HepG2 (cell line): ENCODE measurements around the gene SERPINE2. TPM values are rescaled to one million over a fixed set of nuclear protein-coding genes. Genes with fewer than 3 reads are reported as not detected.

Experiments
- ATF3 ChIP-seq: sonication (generic); formaldehyde crosslinking; IDR thresholded peaks from 2 replicates; pipeline ENCODE4 v1.4.0; 2020; ENCODE audit warnings: missing genetic modification reagents
- ATF5 ChIP-seq: sonication (generic); formaldehyde crosslinking; IDR thresholded peaks from 2 replicates; pipeline ENCODE4 v1.4.0; 2020; ENCODE audit warnings: mild to moderate bottlenecking, low read depth, missing genetic modification reagents
- GZF1 ChIP-seq: sonication (generic); formaldehyde crosslinking; IDR thresholded peaks from 2 replicates; pipeline ENCODE4 v1.5.1; 2020; ENCODE audit warnings: mild to moderate bottlenecking, missing genetic modification reagents
- HIVEP1 ChIP-seq: sonication (generic); formaldehyde crosslinking; IDR thresholded peaks from 2 replicates; pipeline ENCODE4 v1.4.0; 2020; ENCODE audit warnings: mild to moderate bottlenecking, missing genetic modification reagents
- HOXA5 ChIP-seq: sonication (generic); formaldehyde crosslinking; IDR thresholded peaks from 2 replicates; pipeline ENCODE4 v1.4.0; 2020; ENCODE audit warnings: missing genetic modification reagents
- NR2F1 ChIP-seq, 2 experiments: fragments of 450-650 bp in 1 of 2; formaldehyde crosslinking in 1 of 2; IDR thresholded peaks; 2 replicates each; pipeline versions ENCODE4 v1.5.0 to v1.6.1; 2016 to 2020; ENCODE audit warnings: mild to moderate bottlenecking in 1 of 2, missing compliant biosample characterization in 1 of 2, missing genetic modification reagents in 1 of 2, moderate library complexity in 1 of 2
- PHB2 ChIP-seq: fragments of 450-650 bp; IDR thresholded peaks from 2 replicates; pipeline ENCODE4 v1.6.1; 2018; ENCODE audit not compliant: partially characterized antibody
- POGZ ChIP-seq: sonication (generic); formaldehyde crosslinking; IDR thresholded peaks from 2 replicates; pipeline ENCODE4 v1.4.0; 2020; ENCODE audit warnings: mild to moderate bottlenecking, missing genetic modification reagents
- RFXAP ChIP-seq: sonication (generic); formaldehyde crosslinking; IDR thresholded peaks from 2 replicates; pipeline ENCODE4 v1.4.0; 2020; ENCODE audit warnings: missing genetic modification reagents, borderline replicate concordance
- TRIM22 ChIP-seq: fragments of 450-650 bp; IDR thresholded peaks from 2 replicates; pipeline ENCODE4 v1.6.1; 2017
- ZNF281 ChIP-seq: sonication (generic); formaldehyde crosslinking; IDR thresholded peaks from 2 replicates; pipeline ENCODE4 v1.4.0; 2020; ENCODE audit warnings: missing genetic modification reagents, borderline replicate concordance
- ZNF44 ChIP-seq: sonication (generic); formaldehyde crosslinking; IDR thresholded peaks from 2 replicates; pipeline ENCODE4 v1.5.1; 2020; ENCODE audit warnings: mild to moderate bottlenecking, missing genetic modification reagents
- ZNF687 ChIP-seq: sonication (generic); formaldehyde crosslinking; IDR thresholded peaks from 2 replicates; pipeline ENCODE4 v1.5.1; 2020; ENCODE audit warnings: mild to moderate bottlenecking, missing genetic modification reagents, moderate library complexity
- ZNF776 ChIP-seq: sonication (generic); formaldehyde crosslinking; IDR thresholded peaks from 2 replicates; pipeline ENCODE4 v1.4.0; 2020; ENCODE audit warnings: mild to moderate bottlenecking, missing genetic modification reagents
- ZNF782 ChIP-seq: sonication (generic); formaldehyde crosslinking; IDR thresholded peaks from 2 replicates; pipeline ENCODE4 v1.4.0; 2020; ENCODE audit warnings: missing genetic modification reagents, mild to moderate bottlenecking, borderline replicate concordance
- ZNF83 ChIP-seq: sonication (generic); formaldehyde crosslinking; IDR thresholded peaks from 2 replicates; pipeline ENCODE4 v1.4.0; 2020; ENCODE audit warnings: missing genetic modification reagents, mild to moderate bottlenecking, borderline replicate concordance
- polyA plus RNA-seq, 8 experiments: library from polyadenylated mRNA; depleted of rRNA in 3 of 8; stranded (reverse) in 7 of 8; unstranded in 1 of 8; fragments of >200 nt; fragmentation: Illumina TruSeq in 4 of 8; extraction: Trizol in 4 of 8; gene quantifications; 2 replicates each; pipeline versions ENCODE4 v1.2.1 to v1.2.3, GENCODE V29; 2011 to 2016; ENCODE audit warnings: low read depth in 4 of 8, missing spikeins in 1 of 8, mixed read lengths in 1 of 8; ENCODE audit not compliant: insufficient read depth in 1 of 8
- total RNA-seq, 5 experiments: library from RNA; depleted of rRNA; stranded (reverse); fragments of >200 nt; fragmentation: Illumina TruSeq; extraction: Trizol; gene quantifications; 2 replicates each; pipeline ENCODE4 v1.2.3, GENCODE V29; 2016; ENCODE audit warnings: low read depth in 1 of 5

The SERPINE2 gene
- total and polyA plus RNA-seq, 2 of the 13 experiments (the other 11 are each of a cell fraction or from before 2014, with no cell fraction given) = 7.9 to 18.1 TPM

GRCh38 chr2:223957092-223957851 lies 81.8 kb downstream of the SERPINE2 start, which contains the start of gene MRPL44 (continued):
- TF ChIP-seq ZNF281 (CRISPR knock-in tag) = peak; percentile 74; the same call in 1 of the 2 replicates
- peak; percentile 80 for TF ChIP-seq ATF3 (CRISPR knock-in tag)
- peak; percentile 97 for TF ChIP-seq ZNF44
- peak; percentile 98 for TF ChIP-seq GZF1
- TF ChIP-seq PHB2 = no peak
- TF ChIP-seq POGZ (CRISPR knock-in tag) = peak; percentile 100
- peak; percentile 98 for TF ChIP-seq ZNF782 (CRISPR knock-in tag)
- TF ChIP-seq ZNF776 (CRISPR knock-in tag) = peak; percentile 91
- no peak for TF ChIP-seq NR2F1 (CRISPR knock-in tag; IDR thresholded peaks at IDR 0.05)
- peak; percentile 99 for TF ChIP-seq HOXA5 (CRISPR knock-in tag)
- TF ChIP-seq HIVEP1 (CRISPR knock-in tag) = peak; percentile 95
- peak; percentile 97 for TF ChIP-seq RFXAP
- peak; percentile 95 for TF ChIP-seq ZNF687 (CRISPR knock-in tag)
- peak; percentile 91; the same call in 1 of the 2 replicates for TF ChIP-seq ZNF83 (CRISPR knock-in tag)
- peak; percentile 82; the same call in 1 of the 2 replicates for TF ChIP-seq ATF5 (CRISPR knock-in tag)
- TF ChIP-seq TRIM22 = no peak
